Body of pancreas (tissue), 4 donors: ENCODE data around the gene TMEM178B.

Experiments
- CTCF ChIP-seq, 7 experiments: fragments of 450-650 bp in 4 of 7; fragments of 200-600 bp in 3 of 7; sonication (generic) in 3 of 7; IDR thresholded peaks; one replicate each; pipeline ENCODE4 v1.5.1; 2016 to 2019; ENCODE audit warnings: antibody characterized with exemption in 7 of 7
- POLR2A ChIP-seq, 3 donors: fragments of 450-650 bp; IDR thresholded peaks; one replicate each; pipeline ENCODE4 v1.6.1; 2016; ENCODE audit warnings: antibody characterized with exemption in 3 of 3, mild to moderate bottlenecking in 2 of 3

GRCh38 chr7:141258559-141258958 is 184.7 kb downstream of the TMEM178B start:
- TF ChIP-seq CTCF (IDR thresholded peaks at IDR 0.05): no peak
- TF ChIP-seq POLR2A (IDR thresholded peaks at IDR 0.05): no peak
